ENCODE data around the gene YEATS4.

GRCh38 chr12:69430942-69431590, 71.5 kb downstream of the YEATS4 start:
- TF ChIP-seq GATA2 (IDR thresholded peaks at IDR 0.05; ENCODE audit: low read depth, low read length) (no peak), GATA3 (IDR thresholded peaks at IDR 0.05; ENCODE audit: low read depth, low read length) (no peak)

Measured in SH-SY5Y (cell line).